OCI-LY7 (cell line): ENCODE data around the gene RAB8B.

Experiments
- EZH2phosphoT487 ChIP-seq: fragments of 200-600 bp; sonication (generic); IDR thresholded peaks from 2 replicates; pipeline ENCODE4 v1.6.1; 2018; ENCODE audit warnings: low read depth, borderline replicate concordance, mild to moderate bottlenecking, mixed run types, antibody characterized with exemption, low read length, moderate library complexity, mixed read lengths
- TF ChIP-seq, protein P1 (sequence below): fragments of 200-600 bp; sonication (generic); conservative IDR thresholded peaks from 2 replicates; pipeline ENCODE4 v1.5.1; 2014; ENCODE audit warnings: mild to moderate bottlenecking, antibody characterized with exemption, low read length, moderate library complexity, mixed read lengths

DNA sequence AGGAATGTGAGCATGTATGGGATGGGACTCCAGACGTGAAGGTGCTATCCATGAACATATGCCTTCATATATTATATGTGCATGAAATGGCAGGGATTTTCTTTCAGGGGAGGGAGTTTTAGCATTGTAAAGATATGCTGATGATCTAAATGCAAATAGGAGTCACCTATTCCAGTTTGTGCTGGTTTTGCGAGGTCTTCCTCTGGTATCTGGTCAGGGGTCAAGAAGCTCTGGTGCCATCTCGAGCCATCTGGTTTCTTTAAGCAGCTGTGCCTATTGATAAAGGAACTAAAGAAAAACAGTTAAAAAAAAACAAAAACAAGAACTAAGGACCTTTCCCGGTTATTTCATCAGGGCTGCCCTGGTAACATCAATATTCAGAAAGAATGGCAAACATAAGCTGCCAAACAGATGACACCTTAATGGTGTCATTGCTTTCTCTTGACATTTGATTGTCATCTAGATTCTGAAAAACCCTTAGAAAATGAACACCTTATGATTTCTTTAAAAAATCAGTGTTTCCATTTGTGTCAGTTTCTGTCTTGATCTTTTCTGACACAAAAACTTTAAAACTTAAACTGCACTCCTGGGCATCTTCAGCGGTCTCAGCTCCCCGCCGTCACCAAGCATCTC is 110.7 kb downstream of the RAB8B start:
- TF ChIP-seq, protein P1, sequence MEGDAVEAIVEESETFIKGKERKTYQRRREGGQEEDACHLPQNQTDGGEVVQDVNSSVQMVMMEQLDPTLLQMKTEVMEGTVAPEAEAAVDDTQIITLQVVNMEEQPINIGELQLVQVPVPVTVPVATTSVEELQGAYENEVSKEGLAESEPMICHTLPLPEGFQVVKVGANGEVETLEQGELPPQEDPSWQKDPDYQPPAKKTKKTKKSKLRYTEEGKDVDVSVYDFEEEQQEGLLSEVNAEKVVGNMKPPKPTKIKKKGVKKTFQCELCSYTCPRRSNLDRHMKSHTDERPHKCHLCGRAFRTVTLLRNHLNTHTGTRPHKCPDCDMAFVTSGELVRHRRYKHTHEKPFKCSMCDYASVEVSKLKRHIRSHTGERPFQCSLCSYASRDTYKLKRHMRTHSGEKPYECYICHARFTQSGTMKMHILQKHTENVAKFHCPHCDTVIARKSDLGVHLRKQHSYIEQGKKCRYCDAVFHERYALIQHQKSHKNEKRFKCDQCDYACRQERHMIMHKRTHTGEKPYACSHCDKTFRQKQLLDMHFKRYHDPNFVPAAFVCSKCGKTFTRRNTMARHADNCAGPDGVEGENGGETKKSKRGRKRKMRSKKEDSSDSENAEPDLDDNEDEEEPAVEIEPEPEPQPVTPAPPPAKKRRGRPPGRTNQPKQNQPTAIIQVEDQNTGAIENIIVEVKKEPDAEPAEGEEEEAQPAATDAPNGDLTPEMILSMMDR = no peak
- no peak for TF ChIP-seq EZH2phosphoT487
